ENCODE measurements around the gene LIFR. TPM values are rescaled to one million over a fixed set of nuclear protein-coding genes. Genes with fewer than 3 reads are reported as not detected.

The LIFR gene
- total RNA-seq, 1 donor from 2014 or later = 110 TPM

DNA sequence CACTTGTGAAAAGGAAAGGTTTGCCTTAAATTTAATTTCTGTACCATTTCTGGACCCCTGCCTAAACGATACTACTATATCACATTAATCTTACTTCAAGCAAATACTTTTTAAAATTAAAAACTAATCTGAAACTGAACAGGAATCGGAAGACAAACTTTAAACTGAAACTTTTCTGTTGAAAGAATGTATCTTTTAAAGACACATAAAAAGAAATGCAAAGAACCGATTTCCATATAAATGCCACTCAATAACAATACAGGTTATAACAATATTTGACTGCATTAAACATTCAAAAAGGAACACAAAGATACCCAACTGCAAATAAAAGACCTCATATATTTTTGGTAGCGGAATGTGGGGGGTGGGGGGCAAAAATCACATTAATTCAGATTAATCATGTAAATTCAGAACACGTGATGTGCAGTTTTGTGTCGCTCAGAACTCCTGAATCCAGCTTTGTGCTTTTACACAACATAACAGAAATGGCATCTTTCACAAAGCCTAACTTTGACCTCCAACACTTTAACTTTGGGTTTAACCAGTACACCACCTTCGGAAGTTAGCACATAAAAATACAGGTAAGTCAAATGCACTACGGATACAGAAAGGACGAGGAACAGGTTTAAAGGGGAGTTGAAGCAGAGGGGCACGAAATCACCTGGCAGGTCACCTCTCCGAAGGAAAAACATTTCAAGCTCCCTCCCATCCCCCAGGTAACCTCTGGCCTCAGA is 925 bp downstream of the LIFR start:
- no peaks in the 10 kb centered on the region for H3K36me3 ChIP-seq
- TF ChIP-seq, protein P1, sequence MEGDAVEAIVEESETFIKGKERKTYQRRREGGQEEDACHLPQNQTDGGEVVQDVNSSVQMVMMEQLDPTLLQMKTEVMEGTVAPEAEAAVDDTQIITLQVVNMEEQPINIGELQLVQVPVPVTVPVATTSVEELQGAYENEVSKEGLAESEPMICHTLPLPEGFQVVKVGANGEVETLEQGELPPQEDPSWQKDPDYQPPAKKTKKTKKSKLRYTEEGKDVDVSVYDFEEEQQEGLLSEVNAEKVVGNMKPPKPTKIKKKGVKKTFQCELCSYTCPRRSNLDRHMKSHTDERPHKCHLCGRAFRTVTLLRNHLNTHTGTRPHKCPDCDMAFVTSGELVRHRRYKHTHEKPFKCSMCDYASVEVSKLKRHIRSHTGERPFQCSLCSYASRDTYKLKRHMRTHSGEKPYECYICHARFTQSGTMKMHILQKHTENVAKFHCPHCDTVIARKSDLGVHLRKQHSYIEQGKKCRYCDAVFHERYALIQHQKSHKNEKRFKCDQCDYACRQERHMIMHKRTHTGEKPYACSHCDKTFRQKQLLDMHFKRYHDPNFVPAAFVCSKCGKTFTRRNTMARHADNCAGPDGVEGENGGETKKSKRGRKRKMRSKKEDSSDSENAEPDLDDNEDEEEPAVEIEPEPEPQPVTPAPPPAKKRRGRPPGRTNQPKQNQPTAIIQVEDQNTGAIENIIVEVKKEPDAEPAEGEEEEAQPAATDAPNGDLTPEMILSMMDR (IDR thresholded peaks at IDR 0.05) = no peak
- no peaks in the 10 kb centered on the region for H3K9me3 ChIP-seq
- intact Hi-C loops (cut with DNase I) = no loop called here
- ATAC-seq (no peak), DNase-seq (no peak)
- peak overlapping the region; percentile 82 for H3K4me3 ChIP-seq
- H3K27ac ChIP-seq = peak overlapping the region; percentile 86
- peaks cover 16% of the 10 kb centered on the region for H3K27me3 ChIP-seq (ENCODE audit: low read depth)
- peaks cover 29% of the 10 kb centered on the region for H3K4me1 ChIP-seq

DNA sequence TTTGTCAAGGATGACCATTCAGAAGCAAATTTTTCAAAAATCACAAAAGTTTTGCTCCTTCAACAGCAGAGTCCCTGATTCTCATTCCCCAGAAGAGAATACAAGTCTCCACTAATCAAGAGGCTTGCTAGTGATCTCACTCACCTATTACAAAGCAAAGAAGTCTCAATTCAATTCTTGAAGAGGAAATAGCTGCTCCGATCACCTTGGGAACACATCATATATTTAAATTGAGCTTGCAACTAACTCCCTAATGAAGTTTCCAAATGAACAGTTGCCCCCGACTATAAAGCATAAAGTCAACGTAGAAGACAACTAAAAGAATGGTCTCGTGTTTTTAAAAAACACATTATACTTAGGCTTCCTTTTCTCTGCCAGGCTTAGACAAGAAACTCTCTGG is 1.6 kb downstream of the LIFR start:
- no peaks in the 10 kb centered on the region for H3K36me3 ChIP-seq
- ATAC-seq (no peak), DNase-seq (no peak)
- peak overlapping the region; percentile 86 for H3K27ac ChIP-seq
- peaks cover 16% of the 10 kb centered on the region for H3K27me3 ChIP-seq (ENCODE audit: low read depth)
- peak overlapping the region; percentile 82 for H3K4me3 ChIP-seq
- peaks cover 29% of the 10 kb centered on the region for H3K4me1 ChIP-seq
- no peaks in the 10 kb centered on the region for H3K9me3 ChIP-seq
- intact Hi-C loops (cut with DNase I) = no loop called here
- TF ChIP-seq, protein P1 (IDR thresholded peaks at IDR 0.05) = no peak

DNA sequence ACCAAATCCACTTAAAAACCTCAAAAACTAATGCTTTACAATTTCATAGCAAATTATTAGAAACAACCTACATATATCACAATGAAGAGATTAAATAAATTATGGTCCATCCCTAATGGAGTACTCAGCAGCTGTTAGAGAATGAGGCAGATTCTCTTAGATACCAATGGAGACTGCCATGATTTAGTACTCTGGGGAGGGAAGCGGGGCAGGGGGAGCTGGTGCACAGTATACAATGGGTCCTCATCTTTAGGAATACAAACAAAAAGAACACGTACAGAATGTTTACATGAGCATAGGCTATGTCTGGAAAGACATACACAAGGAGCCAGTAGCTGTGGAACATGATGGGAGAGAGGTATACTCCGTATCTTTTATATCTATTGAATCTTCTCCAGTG is 2.0 kb downstream of the LIFR start:
- H3K4me1 ChIP-seq = peaks cover 32% of the 10 kb centered on the region
- intact Hi-C loops (cut with DNase I) = no loop called here

DNA sequence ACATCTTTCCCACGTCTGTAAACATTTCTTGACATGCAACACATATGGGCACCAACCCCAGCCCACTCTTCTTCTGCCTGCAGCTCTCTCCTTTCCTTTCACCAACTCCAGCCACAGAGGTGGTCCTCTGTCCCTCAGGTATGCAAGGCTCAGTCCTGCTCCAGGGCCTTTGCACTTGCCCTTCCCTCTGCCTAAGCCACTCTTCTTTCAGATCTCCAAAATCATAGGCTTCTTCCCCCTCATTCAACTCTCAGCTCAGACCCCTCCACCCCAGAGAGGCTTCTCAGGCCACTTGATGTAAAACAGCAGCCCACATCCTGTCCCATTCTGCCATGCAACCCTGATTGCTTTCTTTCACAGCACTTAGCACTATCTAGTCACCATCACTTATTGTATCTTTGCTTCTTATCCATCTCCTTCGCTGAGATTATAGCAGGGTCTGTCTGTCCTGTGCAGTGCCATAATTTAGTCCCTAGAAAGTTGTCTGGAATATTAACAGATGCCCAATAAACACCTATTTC is 3.4 kb downstream of the LIFR start:
- TF ChIP-seq, protein P1 (IDR thresholded peaks at IDR 0.05) = no peak
- Histone ChIP-seq H3K27ac (no peak overlapping the region), H3K4me3 (peak overlapping the region; percentile 82), H3K36me3 (no peaks in the 10 kb centered on the region), H3K9me3 (no peaks in the 10 kb centered on the region), H3K27me3 (ENCODE audit: low read depth) (peaks cover 16% of the 10 kb centered on the region), H3K4me1 (peaks cover 38% of the 10 kb centered on the region)
- no peak for ATAC-seq
- intact Hi-C loops (cut with DNase I) = no loop called here
- DNase-seq = no peak

More for the DNA sequence above, 2.0 kb downstream of the LIFR start:
- H3K36me3 ChIP-seq = no peaks in the 10 kb centered on the region
- H3K4me3 ChIP-seq = peak overlapping the region; percentile 82
- ATAC-seq (no peak), DNase-seq (no peak)
- H3K9me3 ChIP-seq = no peaks in the 10 kb centered on the region
- H3K27ac ChIP-seq = peak overlapping the region; percentile 86
- TF ChIP-seq, protein P1 (IDR thresholded peaks at IDR 0.05) = no peak
- H3K27me3 ChIP-seq (ENCODE audit: low read depth) = peaks cover 16% of the 10 kb centered on the region

DNA sequence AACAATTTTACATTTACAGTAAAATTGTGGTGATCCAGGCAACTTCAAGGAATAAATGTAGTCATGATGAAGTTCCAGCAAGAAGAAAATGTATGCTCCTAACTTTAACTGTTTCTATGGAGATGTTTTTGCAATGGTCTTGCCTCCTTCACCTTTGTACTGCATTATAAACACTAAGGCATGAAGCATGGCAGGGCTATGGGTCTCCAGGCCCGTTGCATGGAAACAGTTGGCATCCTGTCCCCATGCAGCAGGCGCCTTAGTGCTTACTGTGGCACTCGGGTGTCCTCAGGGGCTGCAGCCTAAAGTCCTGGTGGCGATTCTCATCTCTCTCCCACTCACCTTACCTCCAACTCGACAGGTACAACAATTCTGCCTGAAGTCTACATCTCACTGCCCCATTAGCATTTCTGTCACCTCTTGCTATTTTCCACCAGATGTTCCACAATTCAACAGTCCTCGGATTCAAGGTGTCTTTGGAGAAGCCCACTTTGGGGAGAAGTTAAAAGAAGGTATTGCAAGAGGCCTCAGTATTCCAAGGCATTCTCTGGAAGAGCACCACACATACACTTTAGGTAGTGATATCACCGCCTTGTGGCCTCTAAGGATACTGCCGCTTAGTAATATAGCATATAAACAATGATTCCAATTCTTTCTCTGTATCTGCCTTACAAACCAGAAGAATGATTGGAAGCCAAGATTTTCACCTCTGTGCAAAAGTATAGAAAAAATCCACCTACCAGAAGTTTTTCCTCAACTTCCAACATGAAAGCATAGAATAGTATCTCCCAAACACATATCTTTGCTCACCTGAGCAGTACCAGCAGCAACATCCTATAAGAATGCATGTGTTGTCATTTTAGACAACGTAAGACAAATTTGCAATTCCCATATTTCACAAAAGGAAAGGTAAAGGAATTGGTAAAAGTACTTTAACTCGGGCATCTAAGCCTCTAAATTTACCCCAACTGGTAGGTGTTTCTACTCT is 5.1 kb downstream of the LIFR start:
- TF ChIP-seq, protein P1 (IDR thresholded peaks at IDR 0.05) = peak; percentile 67
- peaks cover 45% of the 10 kb centered on the region for H3K4me1 ChIP-seq
- peak; percentile 64 to 65 for ATAC-seq
- H3K36me3 ChIP-seq = no peaks in the 10 kb centered on the region
- H3K27me3 ChIP-seq (ENCODE audit: low read depth) = peaks cover 5% of the 10 kb centered on the region
- H3K27ac ChIP-seq = no peak overlapping the region
- H3K4me3 ChIP-seq = peak overlapping the region; percentile 31
- no peaks in the 10 kb centered on the region for H3K9me3 ChIP-seq
- DNase-seq = no peak
- intact Hi-C loops (cut with DNase I) = no loop called here
